Upper lobe of left lung (tissue), 4 donors: ENCODE results near the gene PRR5L.

Experiments
- CTCF ChIP-seq, 6 experiments: fragments of 450-650 bp in 4 of 6; fragments of 200-600 bp in 2 of 6; sonication (generic) in 2 of 6; IDR thresholded peaks; one replicate each; pipeline ENCODE4 v1.5.1; 2016 to 2019; ENCODE audit warnings: antibody characterized with exemption in 6 of 6
- EP300 ChIP-seq, 4 donors: sonication (generic); formaldehyde crosslinking; IDR thresholded peaks; one replicate each; pipeline ENCODE4 v1.5.1; 2017; ENCODE audit warnings: antibody characterized with exemption in 4 of 4, control low read depth in 2 of 4
- POLR2A ChIP-seq, 4 donors: fragments of 450-650 bp; IDR thresholded peaks; one replicate each; pipeline ENCODE4 v1.5.1; 2016 to 2017; ENCODE audit warnings: antibody characterized with exemption in 4 of 4, mild to moderate bottlenecking in 2 of 4
- POLR2AphosphoS5 ChIP-seq, 2 donors: sonication (generic); formaldehyde crosslinking; IDR thresholded peaks; one replicate each; pipeline ENCODE4 v1.5.1; 2017; ENCODE audit warnings: antibody characterized with exemption in 2 of 2

GRCh38 chr11:36386411-36386810 is 90.3 kb downstream of the PRR5L start:
- TF ChIP-seq CTCF (IDR thresholded peaks at IDR 0.05) (no peak), POLR2A (IDR thresholded peaks at IDR 0.05) (no peak), EP300 (IDR thresholded peaks at IDR 0.05) (no peak), POLR2AphosphoS5 (IDR thresholded peaks at IDR 0.05) (no peak)
